Glomerular visceral epithelial cell (primary cell): ENCODE data around the gene KRTAP10-5.

Experiments
- DNase-seq: peaks from one replicate; pipeline ENCODE4 v3.0.0-alpha.2; 2016; ENCODE audit errors: extremely low spot score

KRTAP10-5 gene

DNA sequence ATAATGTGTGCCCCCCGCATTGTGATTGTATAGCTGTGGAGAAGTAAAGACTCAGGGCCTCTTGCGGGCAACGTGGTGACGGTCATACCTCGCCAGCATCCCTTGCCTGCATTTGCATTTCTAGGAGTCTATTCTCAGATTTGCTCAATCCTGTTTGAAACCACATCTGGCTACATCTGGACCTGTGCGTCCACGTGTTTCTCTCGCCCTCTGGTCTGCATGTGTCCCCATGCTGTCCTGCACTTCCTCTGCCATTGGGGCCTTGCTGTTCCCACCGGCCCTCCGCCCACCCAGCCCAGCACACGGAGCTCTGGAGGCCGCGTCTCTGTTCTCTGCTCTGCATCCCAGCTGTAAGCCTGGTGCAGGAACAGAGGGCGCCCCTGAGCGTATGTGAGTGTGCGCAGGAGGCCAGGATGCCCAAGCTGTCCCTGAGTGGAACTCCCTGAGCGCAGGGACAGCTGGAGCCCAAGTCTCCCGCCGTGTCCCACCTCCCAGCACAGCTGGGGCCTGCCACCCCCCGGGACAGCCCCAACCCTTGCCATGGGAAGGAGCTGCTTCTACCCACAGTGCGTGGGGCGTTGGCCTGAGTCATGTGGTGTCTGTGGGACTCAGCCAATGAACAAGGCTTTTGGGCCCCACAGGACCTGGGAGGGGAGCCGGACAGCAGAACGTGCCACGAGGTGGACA is 30.7 kb downstream of the KRTAP10-5 start:
- DNase-seq = no peak

DNA sequence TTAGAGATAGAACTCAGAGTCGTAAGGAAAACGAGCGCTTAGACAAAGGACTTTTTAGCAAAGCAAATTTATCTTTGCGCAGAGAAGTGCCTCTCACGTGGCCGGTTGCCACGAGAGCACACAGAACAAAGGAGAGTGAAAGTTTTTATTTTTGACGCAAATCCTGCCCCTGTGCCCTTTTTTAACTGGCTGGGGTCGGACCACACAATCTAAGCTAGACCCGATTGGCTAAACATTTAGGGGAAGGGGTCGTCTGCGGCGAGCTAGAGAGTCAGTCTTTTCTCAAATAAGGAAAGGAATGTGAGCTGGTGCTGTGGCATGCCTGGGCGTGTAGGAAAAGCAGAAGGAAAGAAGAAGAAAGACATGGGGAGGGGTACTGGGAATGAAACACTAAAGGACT is 31.5 kb downstream of the KRTAP10-5 start:
- no peak for DNase-seq

DNA sequence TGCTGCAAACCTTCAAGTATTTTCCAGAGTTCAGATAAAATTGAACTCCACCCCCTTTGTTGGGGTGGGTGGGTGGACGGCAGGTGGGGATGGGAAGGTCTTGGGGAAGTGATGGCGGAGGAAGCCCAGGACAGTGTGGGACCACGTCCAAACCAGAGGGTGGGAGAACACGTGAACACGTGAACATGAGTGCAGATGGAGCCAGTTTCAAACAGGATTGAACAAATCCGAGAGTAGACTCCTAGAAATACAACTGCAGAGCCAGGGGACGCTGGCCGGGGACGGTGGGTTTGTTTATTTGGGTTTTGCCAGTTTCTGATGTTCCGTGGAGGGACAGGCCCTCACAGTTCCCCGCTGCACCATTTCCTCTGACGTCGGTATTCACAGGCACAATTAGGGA is 32.0 kb downstream of the KRTAP10-5 start:
- DNase-seq = no peak

GRCh38 chr21:44547656-44548331 is 32.6 kb downstream of the KRTAP10-5 start:
- DNase-seq = no peak

- DNase-seq = no peak
These were observed 35.8 kb downstream of the KRTAP10-5 start for GRCh38 chr21:44544566-44544965.

DNA sequence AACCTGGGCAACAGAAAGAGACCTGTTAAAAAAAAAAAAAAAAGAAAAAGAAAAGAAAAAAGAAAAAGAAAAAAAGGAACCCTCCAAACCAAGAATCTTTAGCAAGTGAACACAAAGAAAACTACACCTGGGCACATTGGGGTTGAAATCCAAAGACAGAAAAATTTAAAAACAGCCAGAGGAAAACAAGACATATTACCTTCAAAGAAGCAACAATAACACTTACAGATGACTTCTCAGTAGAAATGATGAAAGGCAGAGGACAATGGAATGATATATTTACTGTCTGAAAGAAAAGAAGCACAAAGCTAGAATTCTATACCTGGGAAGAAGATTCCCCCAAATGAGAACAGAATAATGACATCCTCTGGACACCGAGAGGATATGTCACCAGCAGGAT is 37.7 kb downstream of the KRTAP10-5 start:
- no peak for DNase-seq

DNA sequence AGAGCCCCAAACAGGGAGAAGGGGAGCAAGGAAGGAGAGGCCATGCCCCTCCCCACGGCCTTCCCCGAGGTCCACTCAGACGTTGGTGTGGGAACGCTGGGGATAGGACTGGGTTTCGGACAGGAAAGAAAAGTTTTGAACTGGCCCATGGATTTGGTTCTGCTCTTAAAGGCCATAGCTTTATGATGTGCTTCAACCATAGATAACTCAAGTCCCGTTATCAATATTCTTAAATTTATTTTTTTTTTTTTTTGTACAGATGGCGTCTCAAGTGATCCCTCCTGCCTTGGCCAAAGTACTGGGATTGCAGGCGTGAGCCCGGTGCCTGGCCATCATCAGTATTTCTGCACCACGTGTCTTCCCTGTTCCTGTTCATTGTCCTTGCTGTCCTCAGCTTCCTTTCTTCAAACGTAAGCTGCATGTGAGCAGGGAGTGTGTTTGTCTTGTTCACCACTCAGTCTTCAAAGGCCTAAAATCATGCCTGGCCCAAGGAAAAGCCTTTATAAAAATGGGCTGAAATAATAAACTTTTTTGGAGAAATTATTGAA is 39.6 kb downstream of the KRTAP10-5 start:
- no peak for DNase-seq

DNA sequence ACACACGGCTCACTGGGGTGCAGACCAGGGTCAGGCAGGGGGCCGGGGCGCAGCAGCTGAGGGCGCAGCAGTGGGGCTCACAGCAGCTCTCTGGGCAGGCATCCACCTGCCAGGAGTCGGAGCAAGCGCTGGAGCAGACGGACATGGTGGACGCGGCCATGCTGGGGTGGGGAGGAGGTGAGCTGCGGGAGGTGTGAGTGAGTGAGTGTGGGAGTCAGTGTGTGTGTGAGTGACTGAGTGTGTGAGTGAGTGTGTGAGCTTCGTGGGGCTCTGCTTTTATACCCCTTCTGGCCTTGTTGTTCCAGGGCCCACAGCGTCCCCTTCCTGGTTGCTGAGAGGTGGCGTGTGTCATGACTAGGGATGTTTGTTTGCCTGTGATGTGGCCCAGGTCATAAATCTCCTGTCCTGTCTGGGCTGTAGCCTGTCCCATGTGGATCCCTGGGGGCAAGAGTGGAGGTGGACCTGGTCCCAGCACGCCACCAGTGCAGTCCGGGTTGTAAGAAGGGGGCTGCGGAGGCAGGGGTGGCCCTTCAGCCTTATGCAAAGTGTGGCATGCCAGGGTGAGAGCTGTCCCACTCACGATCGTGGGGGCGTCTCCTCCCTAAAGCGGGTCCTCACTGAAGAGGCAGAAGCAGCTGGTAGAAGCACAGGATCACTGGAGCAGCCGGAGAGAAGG is 40.3 kb downstream of the KRTAP10-5 start, which contains the start of gene KRTAP10-1:
KRTAP10-1 (minus strand) TSS at position 205 of the 676 bp plus-strand sequence; CDS start at position 160, 45 bp downstream.
- DNase-seq = no peak

DNA sequence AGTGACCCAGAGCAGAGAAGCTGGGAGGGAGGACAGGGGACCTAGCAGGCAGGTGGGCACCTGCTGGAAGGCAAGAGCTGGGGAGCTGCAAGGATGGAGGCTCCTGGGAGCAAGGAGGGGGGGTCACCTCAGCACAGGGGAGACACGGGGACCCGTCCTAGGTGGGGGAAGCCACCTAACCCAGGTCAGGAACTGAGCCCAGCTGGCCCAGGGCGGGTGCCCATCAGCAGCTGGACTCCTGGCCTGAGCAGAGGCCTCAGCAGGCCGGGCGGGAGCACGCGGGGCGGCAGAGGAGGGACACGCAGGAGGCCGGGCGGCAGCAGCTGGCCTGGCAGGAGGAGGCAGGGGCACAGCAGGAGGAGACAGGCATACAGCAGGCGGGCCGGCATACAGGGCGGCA is 41.4 kb downstream of the KRTAP10-5 start:
- DNase-seq = no peak

GRCh38 chr21:44537930-44538911 is 42.2 kb downstream of the KRTAP10-5 start:
- DNase-seq = no peak

DNA sequence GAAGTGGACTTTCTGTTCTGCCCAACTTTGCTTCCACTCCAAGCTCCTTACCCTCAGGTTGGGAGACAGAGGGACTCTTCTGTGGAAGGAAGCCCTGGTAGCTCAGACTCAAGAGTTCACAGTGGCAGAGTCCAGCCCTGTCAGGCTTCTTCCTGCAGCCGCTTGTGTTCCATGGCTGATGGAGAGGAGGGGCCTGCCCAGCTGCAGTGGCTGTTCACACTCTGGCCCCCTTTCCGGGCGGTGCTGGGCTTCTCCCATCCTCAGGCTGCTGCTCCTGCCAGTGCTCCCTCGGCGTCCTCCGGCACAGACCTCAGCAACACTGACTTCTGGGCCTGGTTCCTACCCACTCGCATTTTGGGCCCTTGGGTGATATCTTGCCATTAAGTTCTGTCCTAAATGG is 44.4 kb downstream of the KRTAP10-5 start:
- DNase-seq = no peak

GRCh38 chr21:44534688-44535087 is 45.7 kb downstream of the KRTAP10-5 start:
- no peak for DNase-seq

DNA sequence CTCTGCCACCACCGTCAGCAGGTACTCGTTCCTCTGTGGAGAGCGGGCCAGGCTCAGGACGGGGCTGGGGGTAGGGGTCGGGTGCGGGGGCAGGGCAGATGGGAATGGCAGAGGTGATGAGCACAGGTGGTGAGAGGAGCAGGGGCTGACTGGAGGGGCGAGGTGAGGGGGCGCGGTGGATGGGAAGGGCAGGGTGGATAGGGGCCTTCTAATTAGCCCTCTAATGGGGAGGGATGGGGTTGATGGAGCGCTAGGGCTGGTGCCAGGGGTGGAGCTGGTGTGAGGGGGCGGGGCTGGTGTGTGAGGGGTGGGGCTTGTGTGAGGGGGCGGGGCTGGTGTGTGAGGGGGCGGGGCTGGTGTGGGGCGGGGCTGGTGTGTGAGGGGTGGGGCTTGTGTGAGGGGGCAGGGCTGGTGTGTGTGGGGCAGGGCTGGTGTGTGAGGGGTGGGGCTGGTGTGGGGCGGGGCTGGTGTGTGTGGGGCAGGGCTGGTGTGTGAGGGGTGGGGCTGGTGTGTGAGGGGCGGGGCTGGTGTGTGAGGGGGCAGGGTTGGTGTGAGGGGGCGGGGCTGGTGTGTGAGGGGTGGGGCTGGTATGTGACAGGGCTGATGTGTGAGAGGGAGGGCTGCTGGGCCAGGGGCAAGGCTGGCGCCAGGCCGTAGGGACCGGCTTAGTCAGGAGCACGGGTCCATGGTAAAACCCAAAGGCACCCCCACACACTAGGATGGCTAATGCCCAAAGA is 46.3 kb downstream of the KRTAP10-5 start:
- DNase-seq = no peak

DNA sequence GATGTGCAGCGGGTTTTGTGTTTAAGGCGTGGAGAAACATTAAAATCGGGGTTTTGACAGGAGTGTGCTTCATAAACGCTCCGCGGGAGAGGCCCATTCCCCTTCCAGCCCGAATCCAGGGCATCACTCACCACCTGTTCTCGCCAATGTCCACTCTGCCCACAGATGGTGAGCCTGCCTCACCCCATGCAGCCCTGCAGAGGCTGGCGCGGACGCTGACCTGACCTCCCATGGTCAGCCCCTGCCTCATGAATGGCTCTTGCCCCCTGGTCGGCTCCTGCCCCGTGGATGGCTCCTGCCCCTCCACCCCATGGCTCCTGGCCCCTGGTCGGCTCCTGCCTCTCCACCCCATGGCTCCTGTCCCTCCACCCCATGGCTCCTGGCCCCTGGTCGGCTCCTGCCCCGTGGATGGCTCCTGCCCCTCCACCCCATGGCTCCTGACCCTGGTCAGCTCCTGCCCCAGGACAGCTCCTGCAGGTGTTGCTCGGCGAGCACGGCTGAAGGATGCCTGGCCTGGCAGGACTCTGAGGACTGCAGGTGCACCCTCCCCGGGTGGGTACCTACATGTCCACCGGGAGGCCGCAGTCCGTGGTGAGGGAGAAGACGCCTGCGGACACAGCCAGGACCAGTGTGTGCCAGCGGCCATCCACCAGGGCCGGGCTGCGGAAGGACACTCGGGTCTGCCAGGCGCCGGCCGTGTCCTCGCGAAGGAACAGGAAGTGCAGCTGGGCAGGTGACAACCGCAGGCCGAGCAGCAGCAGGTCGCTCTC is 47.1 kb downstream of the KRTAP10-5 start:
- DNase-seq = no peak

- DNase-seq = no peak
These were observed 47.7 kb downstream of the KRTAP10-5 start for GRCh38 chr21:44532712-44533111.

GRCh38 chr21:44531606-44532564 is 48.5 kb downstream of the KRTAP10-5 start:
- no peak for DNase-seq

- DNase-seq = no peak
These were observed 49.4 kb downstream of the KRTAP10-5 start for GRCh38 chr21:44530903-44531605.
